HEK293 (cell line): ENCODE measurements around the gene AFF3.

Source experiments
- CTCF ChIA-PET: fragments of 350-600 bp; formaldehyde crosslinking; extraction: SDS; loops from one replicate; lab custom pipeline; 2021; ENCODE audit warnings: antibody characterized with exemption; lab: Yijun Ruan, JAX
- POLR2A ChIA-PET: fragments of 300-600 bp; formaldehyde crosslinking; extraction: SDS; loops from one replicate; lab custom pipeline; 2020; ENCODE audit warnings: antibody characterized with exemption, inconsistent platforms; lab: Yijun Ruan, JAX
- H3K27ac ChIP-seq: fragments of 200-500 bp; sonication (Bioruptor generic); 2 replicates; pipeline ENCODE4 v1.5.1; 2014; ENCODE audit warnings: low read depth, low read length, control low read depth, inconsistent platforms; ENCODE audit errors: extremely low read depth
- H3K36me3 ChIP-seq, 2 experiments: fragments of 200-500 bp in 1 of 2; sonication (Bioruptor generic) in 1 of 2; 1 replicate in 1 of 2; 2 replicates in 1 of 2; pipeline ENCODE4 v1.5.1; 2014 to 2017; ENCODE audit warnings: inconsistent platforms in 2 of 2, low read length in 2 of 2; ENCODE audit not compliant: control insufficient read depth in 2 of 2, insufficient read depth in 1 of 2
- H3K4me1 ChIP-seq: fragments of 200-500 bp; sonication (Bioruptor generic); 2 replicates; pipeline ENCODE4 v1.5.1; 2014; ENCODE audit warnings: mild to moderate bottlenecking, low read length, inconsistent platforms; ENCODE audit not compliant: control insufficient read depth, insufficient read depth
- H3K4me3 ChIP-seq: 2 replicates; pipeline ENCODE4 v1.5.1; 2011; ENCODE audit warnings: low read depth, mild to moderate bottlenecking, control low read depth, low read length, moderate library complexity
- H3K9me3 ChIP-seq: fragments of 200-500 bp; sonication (Bioruptor generic); 2 replicates; pipeline ENCODE4 v1.5.1; 2014; ENCODE audit warnings: low read depth, low read length, inconsistent platforms; ENCODE audit not compliant: control insufficient read depth, insufficient read depth
- KLF16 ChIP-seq: fragments of 450-650 bp; formaldehyde crosslinking; IDR thresholded peaks from 2 replicates; pipeline ENCODE4 v1.5.1; 2017; ENCODE audit warnings: missing biosample characterization, missing genetic modification characterization
- KLF17 ChIP-seq: fragments of 450-650 bp; formaldehyde crosslinking; IDR thresholded peaks from 2 replicates; pipeline ENCODE4 v1.5.1; 2016; ENCODE audit warnings: missing biosample characterization, missing genetic modification characterization
- SETDB1 ChIP-seq: IDR thresholded peaks from one replicate; pipeline ENCODE4 v1.6.1; 2017; ENCODE audit warnings: mild to moderate bottlenecking, low read length, moderate library complexity, mixed read lengths; ENCODE audit not compliant: insufficient read length
- YY1 ChIP-seq: fragments of 450-650 bp; formaldehyde crosslinking; IDR thresholded peaks from 2 replicates; pipeline ENCODE4 v1.5.1; 2018; ENCODE audit warnings: missing biosample characterization, missing genetic modification characterization
- ZBTB21 ChIP-seq: fragments of 450-650 bp; formaldehyde crosslinking; IDR thresholded peaks from 2 replicates; pipeline ENCODE4 v1.5.1; 2017; ENCODE audit warnings: missing biosample characterization, missing genetic modification characterization
- ZBTB44 ChIP-seq: fragments of 450-650 bp; IDR thresholded peaks from 2 replicates; pipeline ENCODE4 v1.5.1; 2018; ENCODE audit warnings: missing biosample characterization, mild to moderate bottlenecking, missing genetic modification characterization
- ZBTB48 ChIP-seq: fragments of 450-650 bp; formaldehyde crosslinking; IDR thresholded peaks from 2 replicates; pipeline ENCODE4 v1.5.1; 2016; ENCODE audit warnings: missing biosample characterization, missing genetic modification characterization
- ZBTB6 ChIP-seq: fragments of 450-650 bp; formaldehyde crosslinking; IDR thresholded peaks from 2 replicates; pipeline ENCODE4 v1.5.1; 2017; ENCODE audit warnings: missing biosample characterization, missing genetic modification characterization
- ZFHX2 ChIP-seq: fragments of 450-650 bp; formaldehyde crosslinking; conservative IDR thresholded peaks from 2 replicates; pipeline ENCODE4 v1.5.1; 2016; ENCODE audit warnings: missing biosample characterization, missing genetic modification characterization
- ZNF121 ChIP-seq: fragments of 450-650 bp; formaldehyde crosslinking; IDR thresholded peaks from 2 replicates; pipeline ENCODE4 v1.5.1; 2016; ENCODE audit warnings: missing biosample characterization, missing genetic modification characterization
- ZNF157 ChIP-seq: fragments of 450-650 bp; formaldehyde crosslinking; IDR thresholded peaks from 2 replicates; pipeline ENCODE4 v1.5.1; 2016; ENCODE audit warnings: missing biosample characterization, missing genetic modification characterization
- ZNF169 ChIP-seq: fragments of 450-650 bp; formaldehyde crosslinking; IDR thresholded peaks from 2 replicates; pipeline ENCODE4 v1.5.1; 2016; ENCODE audit warnings: missing biosample characterization, missing genetic modification characterization
- ZNF2 ChIP-seq: fragments of 450-650 bp; formaldehyde crosslinking; IDR thresholded peaks from 2 replicates; pipeline ENCODE4 v1.5.1; 2016; ENCODE audit warnings: missing biosample characterization, missing genetic modification characterization
- ZNF24 ChIP-seq: fragments of 450-650 bp; formaldehyde crosslinking; IDR thresholded peaks from 2 replicates; pipeline ENCODE4 v1.5.1; 2016; ENCODE audit warnings: missing biosample characterization, missing genetic modification characterization
- ZNF280C ChIP-seq: fragments of 450-650 bp; formaldehyde crosslinking; IDR thresholded peaks from 2 replicates; pipeline ENCODE4 v1.5.1; 2016; ENCODE audit warnings: missing biosample characterization, missing genetic modification characterization
- ZNF335 ChIP-seq: fragments of 450-650 bp; formaldehyde crosslinking; conservative IDR thresholded peaks from 2 replicates; pipeline ENCODE4 v1.5.1; 2016; ENCODE audit warnings: missing biosample characterization, missing genetic modification characterization
- ZNF341 ChIP-seq: fragments of 450-650 bp; formaldehyde crosslinking; IDR thresholded peaks from 2 replicates; pipeline ENCODE4; 2016; ENCODE audit warnings: low read depth, missing biosample characterization, missing genetic modification characterization
- ZNF449 ChIP-seq: fragments of 450-650 bp; formaldehyde crosslinking; IDR thresholded peaks from 2 replicates; pipeline ENCODE4 v1.5.1; 2017; ENCODE audit warnings: missing biosample characterization, mild to moderate bottlenecking, missing genetic modification characterization, moderate library complexity
- ZNF677 ChIP-seq: fragments of 450-650 bp; IDR thresholded peaks from 2 replicates; pipeline ENCODE4 v1.5.0; 2018; ENCODE audit warnings: missing biosample characterization, mild to moderate bottlenecking, missing genetic modification characterization, moderate library complexity
- ZNF76 ChIP-seq: fragments of 450-650 bp; formaldehyde crosslinking; IDR thresholded peaks from 2 replicates; pipeline ENCODE4; 2016; ENCODE audit warnings: low read depth, missing biosample characterization, missing genetic modification characterization, borderline replicate concordance
- ZSCAN23 ChIP-seq: fragments of 450-650 bp; formaldehyde crosslinking; IDR thresholded peaks from 2 replicates; pipeline ENCODE4 v1.5.1; 2016; ENCODE audit warnings: missing biosample characterization, missing genetic modification characterization

The AFF3 gene

GRCh38 chr2:100013892-100014677 is 128.3 kb downstream of the AFF3 start (continued):
- TF ChIP-seq SETDB1 (no peak), ZNF335 (tag by site-specific recombination) (0 out of 2 replicates have a peak, but pooled peaks have one; percentile 19), ZNF341 (tag by site-specific recombination) (no peak), ZNF121 (tag by site-specific recombination) (no peak), ZBTB6 (peak; percentile 79; the same call in 1 of the 2 replicates), ZSCAN23 (tag by site-specific recombination) (no peak), ZBTB44 (peak; percentile 73)

- Histone ChIP-seq H3K9me3 (no peaks in the 10 kb centered on the region), H3K36me3 (peaks cover 4 to 5% of the 10 kb centered on the region in 2 experiments; a peak in 2 of 3 replicates), H3K4me1 (peaks cover 1% of the 10 kb centered on the region; the same call in 1 of the 2 replicates), H3K27ac (no peak overlapping the region)
- ChIA-PET POLR2A (no interaction called here), CTCF (interaction anchor here (0.5 to 0.9 kb wide), 3 partner anchors 839 to 1306 kb away, joined by 3 to 4 read pairs (median 3); no protein-coding TSS in a partner anchor)
- TF ChIP-seq ZNF2 (tag by site-specific recombination), result no peak
- TF ChIP-seq, all 188 proteins: peak for 0
- H3K4me3 ChIP-seq, result no peak overlapping the region
Measured at GRCh38 chr2:100012561-100012960, 129.8 kb downstream of the AFF3 start.

GRCh38 chr2:100011272-100011731 is 131.1 kb downstream of the AFF3 start:
- Histone ChIP-seq H3K9me3 (no peaks in the 10 kb centered on the region), H3K4me1 (no peaks in the 10 kb centered on the region), H3K4me3 (no peak overlapping the region), H3K36me3 (no peaks in the 10 kb centered on the region; a peak in 1 of 3 replicates), H3K27ac (no peak overlapping the region)
- TF ChIP-seq KLF16 (tag by site-specific recombination) (no peak), ZFHX2 (tag by site-specific recombination) (peak; percentile 57)
- POLR2A ChIA-PET, result no interaction called here
- CTCF ChIA-PET, result no interaction called here

- ChIA-PET CTCF (no interaction called here), POLR2A (no interaction called here)
- H3K36me3 ChIP-seq, result no peaks in the 10 kb centered on the region
- H3K4me1 ChIP-seq, result no peaks in the 10 kb centered on the region
- H3K4me3 ChIP-seq, result no peak overlapping the region
- no peak overlapping the region for H3K27ac ChIP-seq
- no peaks in the 10 kb centered on the region for H3K9me3 ChIP-seq
- TF ChIP-seq ZNF157 (tag by site-specific recombination), result no peak
- TF ChIP-seq ZNF677 (tag by site-specific recombination), result no peak
- TF ChIP-seq KLF17, result no peak
- TF ChIP-seq ZNF76 (tag by site-specific recombination), result no peak
- TF ChIP-seq YY1, result no peak
- TF ChIP-seq ZBTB21 (tag by site-specific recombination), result no peak
- TF ChIP-seq ZBTB48, result no peak
- no peak for TF ChIP-seq ZNF280C (tag by site-specific recombination)
- no peak for TF ChIP-seq ZNF449
- TF ChIP-seq ZNF169 (tag by site-specific recombination), result no peak
- TF ChIP-seq ZNF24, result no peak
Measured at GRCh38 chr2:100010606-100011005, 131.8 kb downstream of the AFF3 start.
